Gastroesophageal sphincter (tissue), 4 donors: Measurements from ENCODE around the gene SPATA32. TPM values are rescaled to one million over a fixed set of nuclear protein-coding genes. Genes with fewer than 3 reads are reported as not detected.
"Not testable (repeated sequence)": the region's sequence is repeated elsewhere in the genome, so short reads cannot be mapped to it uniquely, and the experiment has no call there.

ENCODE experiments used
- ATAC-seq: fragments of 150-250 bp; one replicate; pipeline ENCODE4 v1.9.1; 2016; ENCODE audit warnings: mild to moderate bottlenecking, moderate library complexity
- H3K27ac ChIP-seq, 4 donors: fragments of 200-600 bp; sonication (generic) in 3 of 4; 1 replicate in 3 of 4; 2 replicates in 1 of 4; pipeline ENCODE4 v1.5.1; 2016 to 2019
- H3K27me3 ChIP-seq: fragments of 200-600 bp; sonication (generic); one replicate; pipeline ENCODE4 v1.5.1; 2019
- H3K36me3 ChIP-seq, 2 donors: fragments of 200-600 bp; sonication (generic); one replicate each; pipeline ENCODE4 v1.5.1; 2019; ENCODE audit warnings: control low read depth in 1 of 2
- H3K4me1 ChIP-seq, 3 donors: fragments of 200-600 bp; sonication (generic); 1 replicate in 2 of 3; 2 replicates in 1 of 3; pipeline ENCODE4 v1.5.1; 2016 to 2019; ENCODE audit warnings: control low read depth in 2 of 3
- H3K4me3 ChIP-seq, 2 donors: fragments of 200-600 bp; sonication (generic); one replicate each; pipeline ENCODE4 v1.5.1; 2019; ENCODE audit warnings: mild to moderate bottlenecking in 1 of 2, moderate library complexity in 1 of 2
- H3K9me3 ChIP-seq, 3 donors: fragments of 200-600 bp; sonication (generic); one replicate each; pipeline ENCODE4 v1.5.1; 2017 to 2019; ENCODE audit warnings: control low read depth in 2 of 3
- EP300 ChIP-seq: sonication (generic); formaldehyde crosslinking; IDR thresholded peaks from one replicate; pipeline ENCODE4 v1.6.1; 2017; ENCODE audit warnings: antibody characterized with exemption, mild to moderate bottlenecking
- POLR2A ChIP-seq, 2 donors: fragments of 450-650 bp; IDR thresholded peaks; one replicate each; pipeline ENCODE4 v1.6.1; 2017; ENCODE audit warnings: antibody characterized with exemption in 2 of 2, mild to moderate bottlenecking in 2 of 2, moderate library complexity in 1 of 2
- POLR2AphosphoS5 ChIP-seq: sonication (generic); formaldehyde crosslinking; IDR thresholded peaks from one replicate; pipeline ENCODE4 v1.6.1; 2017; ENCODE audit warnings: antibody characterized with exemption
- WGBS, 2 donors: methylation state at CpG; one replicate each; pipeline ENCODE4 v1.1.5; 2018; ENCODE audit warnings: low coverage in 1 of 2; 5-methylcytosine and 5-hydroxymethylcytosine counted together
- total RNA-seq, 4 donors: library from RNA; depleted of rRNA; stranded (reverse); fragments of >200 nt; gene quantifications; one replicate each; pipeline ENCODE4 v1.1.0, GENCODE V29; 2016
- TF ChIP-seq, protein P1 (sequence below), 4 experiments: fragments of 200-600 bp in 2 of 4; fragments of 450-650 bp in 2 of 4; sonication (generic) in 1 of 4; IDR thresholded peaks; one replicate each; pipeline ENCODE4 v1.5.1; 2017 to 2019; ENCODE audit warnings: antibody characterized with exemption in 4 of 4, mild to moderate bottlenecking in 2 of 4, moderate library complexity in 2 of 4

Gene SPATA32
- total RNA-seq, 4 donors from 2014 or later, result not detected

GRCh38 chr17:45305530-45306087 lies 43.7 kb upstream of the SPATA32 start:
- peak overlapping the region; percentile 81 to 98 (median 93) for H3K27ac ChIP-seq

GRCh38 chr17:45302649-45303173 lies 40.8 kb upstream of the SPATA32 start:
- 49 to 73% methylated on average over 10 of the region's 10 CpGs for WGBS, 2 donors
- Histone ChIP-seq H3K27me3 (no peaks in the 10 kb centered on the region), H3K36me3 (no peaks in the 10 kb centered on the region), H3K4me3 (no peak overlapping the region), H3K9me3 (no peaks in the 10 kb centered on the region), H3K4me1 (peaks cover 15 to 98% (median 58%) of the 10 kb centered on the region in 3 donors), H3K27ac (peak overlapping the region; percentile 76 to 98 (median 89))
- TF ChIP-seq, protein P1, sequence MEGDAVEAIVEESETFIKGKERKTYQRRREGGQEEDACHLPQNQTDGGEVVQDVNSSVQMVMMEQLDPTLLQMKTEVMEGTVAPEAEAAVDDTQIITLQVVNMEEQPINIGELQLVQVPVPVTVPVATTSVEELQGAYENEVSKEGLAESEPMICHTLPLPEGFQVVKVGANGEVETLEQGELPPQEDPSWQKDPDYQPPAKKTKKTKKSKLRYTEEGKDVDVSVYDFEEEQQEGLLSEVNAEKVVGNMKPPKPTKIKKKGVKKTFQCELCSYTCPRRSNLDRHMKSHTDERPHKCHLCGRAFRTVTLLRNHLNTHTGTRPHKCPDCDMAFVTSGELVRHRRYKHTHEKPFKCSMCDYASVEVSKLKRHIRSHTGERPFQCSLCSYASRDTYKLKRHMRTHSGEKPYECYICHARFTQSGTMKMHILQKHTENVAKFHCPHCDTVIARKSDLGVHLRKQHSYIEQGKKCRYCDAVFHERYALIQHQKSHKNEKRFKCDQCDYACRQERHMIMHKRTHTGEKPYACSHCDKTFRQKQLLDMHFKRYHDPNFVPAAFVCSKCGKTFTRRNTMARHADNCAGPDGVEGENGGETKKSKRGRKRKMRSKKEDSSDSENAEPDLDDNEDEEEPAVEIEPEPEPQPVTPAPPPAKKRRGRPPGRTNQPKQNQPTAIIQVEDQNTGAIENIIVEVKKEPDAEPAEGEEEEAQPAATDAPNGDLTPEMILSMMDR (IDR thresholded peaks at IDR 0.05), result no peak
- TF ChIP-seq EP300 (no peak), POLR2AphosphoS5 (peak; percentile 43)
- ATAC-seq, result peak; percentile 37

More at GRCh38 chr17:45305530-45306087, 43.7 kb upstream of the SPATA32 start:
- WGBS, 2 donors, result 64% methylated on average over 3 of the region's 3 CpGs; no CpG with 5 or more reads in 1 of the 2 donors
- Histone ChIP-seq H3K4me1 (peaks cover 27 to 98% (median 67%) of the 10 kb centered on the region in 3 donors), H3K4me3 (no peak overlapping the region), H3K9me3 (no peaks in the 10 kb centered on the region), H3K36me3 (peaks cover 0 to 6% of the 10 kb centered on the region in 2 donors), H3K27me3 (no peaks in the 10 kb centered on the region)
- ATAC-seq, result no peak
- no peak for TF ChIP-seq POLR2A (IDR thresholded peaks at IDR 0.05)
- no peak for TF ChIP-seq POLR2AphosphoS5
- no peak for TF ChIP-seq EP300
- TF ChIP-seq, protein P1 (IDR thresholded peaks at IDR 0.05), result no peak

GRCh38 chr17:45302220-45302619 lies 40.3 kb upstream of the SPATA32 start:
- H3K27me3 ChIP-seq, H3K9me3 ChIP-seq, ATAC-seq, H3K36me3 ChIP-seq, H3K4me3 ChIP-seq: not testable (repeated sequence)
- WGBS, 2 donors, result 41 to 52% methylated on average over 6 to 9 of the region's 9 CpGs
- Histone ChIP-seq H3K27ac (peak overlapping the region; percentile 76 to 98 (median 89)), H3K4me1 (peaks cover 13 to 98% (median 55%) of the 10 kb centered on the region in 3 donors)

GRCh38 chr17:45301674-45302073 lies 39.8 kb upstream of the SPATA32 start:
- no peaks in the 10 kb centered on the region for H3K27me3 ChIP-seq
- H3K9me3 ChIP-seq, result no peaks in the 10 kb centered on the region
- peak overlapping the region; percentile 76 to 98 (median 89) for H3K27ac ChIP-seq
- WGBS, 2 donors, result 97 to 100% methylated on average over 2 of the region's 4 CpGs
- ATAC-seq, result no peak
- no peak overlapping the region for H3K4me3 ChIP-seq
- H3K36me3 ChIP-seq, result no peaks in the 10 kb centered on the region
- H3K4me1 ChIP-seq, result peaks cover 13 to 98% (median 52%) of the 10 kb centered on the region in 3 donors
- TF ChIP-seq POLR2A (IDR thresholded peaks at IDR 0.05), result no peak
- TF ChIP-seq, protein P1 (IDR thresholded peaks at IDR 0.05), result no peak
- no peak for TF ChIP-seq POLR2AphosphoS5
- TF ChIP-seq EP300, result no peak

DNA sequence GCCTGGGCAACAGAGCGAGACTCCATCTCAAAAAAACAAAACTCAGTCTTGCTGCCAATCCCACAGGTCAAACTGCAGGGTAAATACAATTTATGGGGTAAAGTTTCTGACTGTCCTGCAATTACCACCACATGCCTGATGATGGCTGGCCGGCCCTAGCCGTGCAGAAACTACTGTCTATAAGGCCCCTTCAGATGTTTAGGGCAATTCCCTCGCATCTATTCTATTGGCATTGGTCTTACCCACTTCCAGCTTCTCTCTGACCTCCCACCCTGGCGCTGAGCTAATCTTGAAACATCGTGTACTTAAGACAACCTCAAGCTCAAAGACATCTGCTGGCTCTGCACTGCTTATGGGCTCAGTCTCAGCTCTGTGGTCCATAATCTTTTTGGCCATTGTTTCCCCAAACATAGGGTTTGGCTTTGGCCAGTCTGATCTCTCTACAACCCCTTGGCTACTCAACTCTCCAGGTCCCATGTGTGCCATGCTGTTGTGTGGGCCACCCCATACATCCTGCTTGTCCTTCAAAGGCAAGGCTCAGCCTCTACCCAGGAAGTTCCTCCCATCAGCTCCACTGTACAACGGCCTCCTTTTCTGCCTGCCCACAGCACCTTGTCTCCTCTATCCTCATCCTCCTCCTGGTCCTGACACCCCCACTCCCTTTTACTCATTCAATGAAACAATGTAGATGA lies 38.3 kb upstream of the SPATA32 start:
- peaks cover 11 to 98% (median 52%) of the 10 kb centered on the region in 3 donors for H3K4me1 ChIP-seq
- H3K27ac ChIP-seq, result peak overlapping the region in 3 of 4 donors; percentile 68 to 96 (median 83)
- H3K36me3 ChIP-seq, result no peaks in the 10 kb centered on the region
- no peak overlapping the region for H3K4me3 ChIP-seq
- H3K9me3 ChIP-seq, result no peaks in the 10 kb centered on the region
- TF ChIP-seq POLR2AphosphoS5, result no peak
- TF ChIP-seq, protein P1 (IDR thresholded peaks at IDR 0.05), result peak in 1 of 4 experiments; percentile 2
- no peak for ATAC-seq
- WGBS, 2 donors, result 60 to 83% methylated on average over 1 to 7 of the region's 7 CpGs
- no peaks in the 10 kb centered on the region for H3K27me3 ChIP-seq
